OCI-M1 (cell line): ENCODE results near the gene DPF1.

Experiments
- DNase-seq: peaks from one replicate; lab custom pipeline; 2025; lab: John Stamatoyannopoulos, UW

The DPF1 gene

DNA sequence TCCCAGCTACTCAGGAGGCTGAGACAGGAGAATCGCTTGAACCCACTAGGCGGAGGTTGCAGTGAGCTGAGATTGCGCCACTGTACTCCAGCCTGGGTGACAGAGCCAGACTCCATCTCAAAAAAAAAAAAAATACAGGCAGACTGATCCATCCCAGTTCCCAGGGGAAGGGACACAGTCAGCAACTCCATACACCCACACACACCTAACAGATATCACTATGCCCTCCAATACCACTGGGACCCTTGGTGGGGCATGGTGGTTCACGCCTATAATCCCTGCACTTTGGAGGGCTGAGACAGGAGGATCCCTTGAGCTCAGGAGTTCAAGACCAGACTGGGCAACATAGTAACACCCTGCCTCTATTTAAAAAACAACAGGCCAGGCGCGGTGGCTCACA, 2.6 kb downstream of the DPF1 start:
- DNase-seq: no peak

DNA sequence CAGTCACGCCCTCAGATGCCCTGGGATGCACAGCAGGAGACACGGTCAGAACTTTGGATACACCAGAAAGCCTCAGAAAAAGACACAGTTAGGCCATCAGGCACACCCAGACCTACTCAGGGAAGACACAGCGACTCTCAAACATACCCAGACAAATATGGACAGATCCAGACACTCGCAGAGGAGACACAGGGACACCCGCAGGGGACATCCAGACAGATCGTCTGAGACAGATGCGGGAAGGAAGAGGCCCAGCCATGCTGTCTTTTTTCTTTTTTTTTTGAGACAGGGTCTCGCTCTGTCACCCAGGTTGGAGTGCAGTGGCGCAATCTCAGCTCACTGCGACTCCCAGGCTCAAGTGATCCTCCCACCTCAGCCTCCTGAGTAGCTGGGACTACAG, 4.8 kb downstream of the DPF1 start:
- no peak for DNase-seq

DNA sequence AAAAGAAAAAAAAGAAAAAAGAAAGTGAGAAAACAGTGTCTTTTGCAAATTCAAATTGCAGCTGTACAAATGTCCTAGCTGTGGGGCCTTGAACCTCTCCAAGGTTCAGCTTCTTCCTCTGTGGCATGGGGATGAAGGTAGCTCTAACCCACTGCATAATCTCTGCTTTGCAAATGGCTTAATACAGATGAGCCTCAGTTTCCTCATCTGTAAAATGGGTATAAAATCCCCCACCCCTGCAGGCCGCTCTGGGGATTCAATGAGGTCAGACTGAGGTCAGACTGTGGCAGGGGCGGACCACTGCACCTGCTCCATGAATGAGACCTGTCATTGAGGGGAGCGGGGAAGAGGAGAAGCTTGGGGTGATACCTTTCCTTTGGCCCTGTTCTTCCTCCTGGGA, 5.8 kb downstream of the DPF1 start:
- DNase-seq: no peak

DNA sequence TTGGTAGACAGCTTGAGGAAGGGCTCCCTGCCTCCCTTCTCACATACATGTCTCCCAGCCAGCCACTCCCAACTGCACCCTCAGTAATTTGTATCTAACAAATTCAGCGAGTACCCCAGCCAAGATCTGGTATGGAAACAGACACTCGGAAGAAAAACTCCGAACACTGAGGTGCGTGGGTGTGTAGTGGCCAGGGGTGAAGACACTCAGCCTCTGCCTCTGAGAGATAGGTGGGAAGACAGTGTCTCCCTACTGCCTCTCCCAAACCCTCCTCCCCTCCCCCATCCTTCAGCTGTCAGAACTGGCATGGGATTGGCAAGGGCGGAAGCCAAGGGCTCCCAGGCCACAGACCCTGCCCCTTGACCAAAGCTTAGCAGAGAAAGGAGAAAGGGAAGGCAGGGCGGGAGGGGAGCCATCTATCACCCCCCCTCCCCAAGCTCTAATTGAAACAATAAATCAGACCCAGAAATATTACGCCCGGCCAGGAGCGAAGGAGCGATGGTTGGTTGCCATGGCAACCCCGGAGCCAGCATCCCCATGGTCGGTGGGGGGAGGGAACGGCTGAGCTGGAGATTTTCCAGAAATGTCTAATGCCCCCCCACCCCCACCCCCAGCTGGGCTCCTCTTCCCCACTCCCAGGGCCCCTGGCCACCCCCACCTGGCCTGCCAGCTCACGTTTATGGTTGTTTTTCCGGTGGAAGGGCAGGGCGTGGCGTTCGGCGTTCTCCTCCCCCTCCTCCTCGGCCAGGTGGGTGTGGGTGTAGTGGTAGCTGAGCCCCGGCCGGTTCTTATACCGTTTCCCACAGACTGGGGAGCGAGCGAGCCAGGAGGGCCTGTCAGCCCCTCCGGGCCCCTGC, 7.0 kb downstream of the DPF1 start:
- no peak for DNase-seq

DNA sequence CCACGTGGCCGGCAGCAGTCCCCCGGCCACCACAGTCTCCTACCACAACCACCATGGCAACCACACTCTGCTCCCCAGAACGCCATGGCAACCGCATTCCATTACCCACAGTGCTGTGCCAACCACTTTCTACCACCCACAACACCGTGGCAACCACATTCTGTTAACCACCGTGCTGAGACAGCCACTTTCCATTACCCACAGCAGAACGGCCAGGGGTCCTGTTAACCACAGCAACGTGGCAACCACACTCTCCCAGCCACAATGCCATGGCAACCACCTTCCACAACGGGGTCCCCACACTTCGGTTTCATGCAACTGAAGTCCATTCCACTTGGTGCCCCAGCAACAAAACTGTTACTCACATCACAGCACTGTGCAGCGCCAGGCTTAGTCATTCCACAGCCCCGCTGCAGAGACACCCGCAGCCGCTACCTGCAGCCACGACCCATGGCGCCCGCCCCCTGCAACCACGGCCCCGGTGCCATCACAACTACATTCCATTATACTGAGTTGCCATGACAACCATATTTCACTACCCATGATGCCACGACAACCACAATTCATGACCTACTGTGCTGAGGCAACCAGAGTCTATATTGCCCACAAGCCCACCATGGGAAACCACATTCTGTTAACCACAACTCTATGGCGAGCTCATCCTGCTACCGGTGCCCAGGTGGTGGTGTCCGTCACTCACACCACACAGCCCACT, 10.0 kb downstream of the DPF1 start:
- DNase-seq: no peak

DNA sequence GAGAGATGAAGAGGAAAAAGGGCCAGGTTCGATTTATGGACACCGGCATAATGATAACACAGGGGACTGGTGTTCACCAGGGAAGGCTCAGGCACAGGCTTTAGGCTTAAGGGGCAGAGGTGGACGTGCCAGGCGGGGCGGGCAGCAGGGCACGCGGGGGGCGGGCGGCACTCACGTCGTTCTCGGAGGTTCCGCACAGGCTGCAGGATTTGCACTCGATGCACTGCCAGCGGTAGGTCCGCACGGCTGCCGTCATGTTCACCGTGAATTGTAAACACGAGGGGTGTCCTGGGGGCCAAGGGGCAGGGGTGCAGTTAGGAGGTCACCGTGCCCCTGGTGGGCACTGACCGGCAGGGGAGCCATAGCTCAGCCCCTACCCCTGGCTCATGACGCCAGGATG, 10.6 kb downstream of the DPF1 start:
- no peak for DNase-seq

DNA sequence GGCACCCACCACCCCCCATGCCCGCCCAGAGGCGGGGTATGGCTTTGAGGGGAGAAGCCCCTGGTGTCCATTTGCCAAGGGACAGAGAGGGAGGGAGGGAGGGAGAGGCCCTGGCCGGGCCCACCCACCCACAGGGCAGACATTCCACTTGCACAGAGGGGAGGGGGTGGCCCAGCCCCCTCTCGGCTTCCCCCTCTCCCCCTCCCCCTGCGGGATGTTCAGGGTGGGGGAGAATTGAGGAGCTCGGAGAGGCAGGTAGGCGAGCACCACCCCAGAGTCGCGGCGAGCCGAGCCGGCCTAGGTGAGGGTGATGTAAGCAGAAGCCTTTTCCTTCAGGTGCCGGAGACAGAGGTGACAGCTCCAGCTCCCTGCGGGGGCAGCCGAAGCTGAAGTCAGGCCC, 12.3 kb downstream of the DPF1 start:
- DNase-seq: no peak

DNA sequence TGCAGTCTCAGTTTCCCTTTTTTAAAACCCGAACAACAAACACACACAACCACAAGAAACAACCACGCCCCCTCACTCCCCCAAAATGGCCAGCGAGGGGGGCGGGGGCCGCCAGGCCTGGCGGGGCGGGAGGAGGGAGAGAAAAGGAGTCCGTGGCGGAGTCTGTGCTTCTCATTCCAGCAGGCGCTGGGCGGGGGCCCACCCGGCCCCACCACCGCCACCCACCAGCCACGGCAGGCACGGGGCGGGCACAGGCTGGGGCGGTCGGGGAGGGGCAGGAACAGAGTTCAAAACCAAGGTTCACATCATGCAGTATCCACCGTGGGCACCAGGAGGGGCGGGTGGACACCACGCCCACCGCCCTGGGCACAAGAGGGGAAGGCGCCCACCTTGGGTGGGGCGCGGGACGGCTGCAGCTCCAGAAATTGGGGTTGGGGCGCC, 12.9 kb downstream of the DPF1 start:
- no peak for DNase-seq

DNA sequence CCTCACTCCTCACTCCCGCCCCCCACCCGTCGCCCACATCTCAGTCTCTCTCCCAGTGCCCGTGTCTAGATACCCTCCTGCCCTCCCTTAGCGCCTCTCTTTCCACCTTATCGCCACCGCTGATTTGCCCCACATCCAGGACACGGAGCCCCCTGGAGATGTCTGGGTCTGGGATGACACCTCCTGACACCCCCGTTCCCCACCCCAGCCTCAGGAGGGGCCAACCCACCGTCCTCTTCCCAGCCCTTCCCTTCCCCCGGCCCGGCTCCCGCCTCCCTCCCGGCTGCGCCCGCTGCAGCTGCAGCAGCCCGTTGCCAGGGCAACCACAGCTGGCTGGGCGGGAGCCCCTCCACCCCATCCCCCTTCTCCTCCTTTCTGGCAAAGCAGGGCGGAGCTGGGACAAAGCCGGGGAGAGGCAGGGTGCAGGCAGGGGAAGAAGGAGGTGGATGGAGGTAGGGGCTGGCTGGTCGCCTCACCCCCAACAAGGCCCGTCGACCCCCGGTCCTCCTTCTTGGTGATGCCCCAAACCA, 13.5 kb downstream of the DPF1 start:
- DNase-seq: no peak

DNA sequence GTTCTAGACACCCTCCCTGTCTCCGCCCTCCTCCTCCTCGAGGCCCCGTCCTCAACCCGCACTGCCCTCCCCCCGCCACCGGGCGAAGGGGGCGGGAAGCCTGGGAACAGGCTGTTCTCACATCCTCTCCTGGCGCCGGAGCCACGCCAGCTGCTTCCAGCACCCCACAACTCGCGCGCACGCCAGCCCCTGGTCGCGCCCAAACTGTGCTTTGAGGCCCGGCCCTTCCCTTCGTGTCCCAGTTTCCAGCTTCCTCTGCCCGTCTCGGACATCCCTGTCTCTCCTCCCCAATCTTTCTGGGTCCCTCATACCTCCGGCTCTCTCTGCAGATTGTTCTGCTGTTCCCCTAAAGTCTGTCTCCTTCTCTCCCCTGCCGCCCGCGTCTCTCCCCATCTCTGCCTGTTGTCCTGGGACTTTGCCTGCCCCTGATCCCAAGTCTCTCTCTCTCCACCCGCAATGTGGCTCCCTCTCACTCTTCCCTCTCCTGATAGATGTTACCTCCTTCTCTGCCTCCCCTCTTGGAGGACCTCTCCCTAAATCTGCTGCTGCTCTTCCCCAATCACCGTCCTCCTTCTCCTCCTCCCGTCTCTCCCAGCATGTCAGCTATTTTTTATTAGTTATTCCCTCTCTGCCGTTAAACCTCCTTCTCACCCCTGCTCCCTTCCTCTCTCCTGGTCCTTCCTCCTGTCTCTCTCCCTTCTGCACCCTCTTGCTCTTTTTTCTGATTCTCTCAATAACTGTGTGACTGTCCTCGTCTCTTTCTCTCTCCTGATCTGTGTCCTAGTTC, 14.2 kb downstream of the DPF1 start:
- no peak for DNase-seq

DNA sequence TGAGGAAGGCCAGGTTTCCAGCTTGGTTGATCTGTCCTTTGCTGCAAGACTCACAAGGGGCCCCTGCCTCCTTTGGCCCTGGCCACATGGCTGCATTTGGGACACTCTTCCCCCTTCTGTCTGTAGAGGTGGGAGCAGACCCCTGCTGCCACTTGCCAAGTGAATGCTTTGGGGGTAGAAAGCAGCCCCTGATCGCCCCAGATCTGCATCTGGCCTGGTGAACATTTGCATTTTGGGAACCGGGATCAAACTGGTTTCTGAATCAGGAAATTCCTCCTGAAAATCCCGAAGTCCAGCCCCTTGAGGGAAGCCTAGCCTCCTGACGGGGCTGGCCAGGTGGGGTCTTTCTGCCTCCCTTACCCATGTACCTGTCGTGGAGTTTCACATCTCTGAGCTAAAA, 14.9 kb downstream of the DPF1 start:
- no peak for DNase-seq

DNA sequence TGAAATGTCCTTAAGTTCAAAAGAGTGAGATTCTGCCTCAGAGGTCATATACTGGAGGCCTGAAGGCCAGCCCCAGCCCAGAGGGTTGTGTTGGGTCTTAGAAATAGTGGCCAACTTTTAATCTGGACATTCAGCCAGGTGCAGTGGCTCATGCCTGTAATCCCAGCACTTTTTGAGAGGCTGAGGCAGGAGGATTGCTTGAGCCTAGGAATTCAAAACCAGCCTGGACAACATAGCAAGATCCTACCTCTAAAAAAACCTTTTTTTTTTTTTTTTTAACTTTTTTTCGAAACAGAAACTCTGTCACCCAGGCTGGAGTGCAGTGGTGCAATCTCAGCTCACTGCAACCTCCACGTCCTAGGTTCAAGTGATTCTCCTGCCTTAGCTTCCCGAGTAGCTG, 15.5 kb downstream of the DPF1 start:
- DNase-seq: no peak

DNA sequence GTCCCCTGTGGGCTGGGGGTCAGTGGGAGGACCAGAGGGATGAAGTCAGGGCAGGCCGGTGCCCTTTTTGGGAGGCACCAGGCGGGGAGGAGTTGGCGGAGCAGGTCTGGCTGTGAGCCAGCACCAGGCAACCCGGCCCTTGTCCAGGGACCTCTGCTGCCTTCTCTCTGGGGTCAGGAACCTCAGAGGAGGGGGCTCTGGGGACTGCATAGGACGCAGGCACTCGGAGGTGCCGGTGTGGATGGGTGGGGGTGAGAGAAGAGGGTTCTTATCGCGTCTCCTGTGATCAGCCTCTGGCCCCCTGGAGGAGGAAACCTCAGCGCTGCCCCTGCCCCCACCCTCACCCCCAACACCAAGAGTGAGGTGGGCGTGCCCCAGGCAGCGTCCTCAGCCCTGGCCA, 16.5 kb downstream of the DPF1 start:
- DNase-seq: no peak

DNA sequence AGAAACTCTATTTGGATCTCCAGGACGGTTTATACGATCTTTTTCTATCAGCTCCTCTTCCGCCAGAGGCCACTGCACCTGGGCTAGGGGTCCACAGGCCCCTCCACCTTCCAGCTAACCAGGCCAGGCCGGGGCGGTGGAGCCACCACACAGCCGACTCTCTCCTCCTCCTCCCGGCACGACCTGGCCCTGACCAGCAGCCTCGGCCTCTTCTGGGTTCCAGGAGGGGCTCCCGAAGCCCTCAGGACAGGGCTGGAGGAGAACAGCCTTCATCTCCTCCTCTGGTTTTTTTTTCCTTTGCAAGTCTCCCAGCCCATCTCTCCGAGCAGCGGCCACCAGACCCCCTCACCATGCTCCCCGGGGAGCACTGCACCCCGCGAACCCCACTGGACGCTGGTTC, 17.1 kb downstream of the DPF1 start:
- no peak for DNase-seq

DNA sequence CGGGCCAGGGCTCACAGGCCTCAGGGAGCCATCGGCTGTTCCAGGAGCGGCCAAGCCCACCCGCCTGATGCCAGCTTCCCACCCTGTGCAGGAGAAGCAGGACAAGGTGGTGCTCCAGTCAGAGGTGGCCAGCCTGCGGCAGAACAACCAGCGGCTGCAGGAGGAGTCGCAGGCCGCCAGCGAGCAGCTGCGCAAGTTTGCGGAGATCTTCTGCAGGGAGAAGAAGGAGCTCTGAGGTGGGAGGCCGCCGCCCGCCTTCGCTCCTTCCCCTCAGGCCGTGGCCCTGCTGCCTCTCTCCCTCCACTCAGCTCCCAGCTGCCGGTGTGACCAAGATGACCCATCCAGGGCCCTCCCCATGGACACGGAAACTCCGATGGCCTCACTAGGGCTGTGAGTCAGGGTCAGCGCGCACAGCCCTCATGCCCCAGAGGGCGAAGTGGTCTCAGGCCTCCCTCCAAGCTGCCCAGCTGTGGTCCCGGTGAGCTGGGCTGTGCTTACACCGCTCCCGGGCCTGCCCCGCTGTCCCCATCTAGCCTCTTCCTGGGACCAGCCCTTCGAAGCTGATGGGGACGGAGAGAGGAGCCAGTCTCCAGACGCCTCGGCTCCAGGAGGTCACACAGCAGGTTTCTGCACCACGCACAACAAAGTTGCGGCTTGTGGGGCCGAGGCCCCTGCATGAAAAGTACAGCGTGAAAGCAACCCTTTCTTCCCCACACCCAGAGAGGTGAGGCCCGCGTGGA, 17.8 kb downstream of the DPF1 start:
- no peak for DNase-seq

DNA sequence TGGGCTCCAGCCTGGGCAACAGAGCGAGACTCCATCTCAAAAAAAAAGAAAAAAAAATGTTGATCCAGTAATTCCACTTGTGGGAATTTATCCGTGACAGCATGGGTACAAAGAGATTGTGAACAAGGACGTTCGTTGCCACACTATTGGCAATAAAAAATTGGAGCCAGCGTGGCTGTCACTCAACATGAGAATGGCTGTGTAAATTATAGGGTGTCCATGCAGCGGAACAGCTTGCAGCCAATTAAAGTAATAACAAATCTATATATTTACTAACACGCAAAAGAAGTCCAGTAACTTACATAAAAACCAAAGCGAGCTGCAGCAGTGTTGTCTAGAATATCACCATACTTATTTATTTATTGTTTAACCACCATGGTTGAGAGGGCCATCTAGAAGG, 19.3 kb downstream of the DPF1 start:
- no peak for DNase-seq

DNA sequence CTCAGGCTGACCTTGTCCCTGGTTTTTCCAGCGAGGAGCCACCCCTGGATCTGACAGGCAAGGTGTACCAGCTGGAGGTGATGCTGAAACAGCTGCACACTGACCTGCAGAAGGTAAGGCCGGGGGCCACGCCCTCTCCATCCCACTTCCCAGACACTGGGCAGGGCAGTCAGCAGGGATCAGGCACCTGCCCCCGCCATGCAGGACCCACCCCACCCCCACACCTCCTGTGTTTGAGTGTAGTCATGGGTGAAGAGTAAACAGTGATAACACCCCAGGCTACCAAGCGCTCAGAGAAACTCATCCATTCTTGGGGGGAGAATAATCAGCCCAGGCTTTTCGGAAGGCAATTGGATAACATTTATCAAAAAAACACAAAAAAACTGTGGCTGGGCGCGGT, 19.9 kb downstream of the DPF1 start:
- no peak for DNase-seq

DNA sequence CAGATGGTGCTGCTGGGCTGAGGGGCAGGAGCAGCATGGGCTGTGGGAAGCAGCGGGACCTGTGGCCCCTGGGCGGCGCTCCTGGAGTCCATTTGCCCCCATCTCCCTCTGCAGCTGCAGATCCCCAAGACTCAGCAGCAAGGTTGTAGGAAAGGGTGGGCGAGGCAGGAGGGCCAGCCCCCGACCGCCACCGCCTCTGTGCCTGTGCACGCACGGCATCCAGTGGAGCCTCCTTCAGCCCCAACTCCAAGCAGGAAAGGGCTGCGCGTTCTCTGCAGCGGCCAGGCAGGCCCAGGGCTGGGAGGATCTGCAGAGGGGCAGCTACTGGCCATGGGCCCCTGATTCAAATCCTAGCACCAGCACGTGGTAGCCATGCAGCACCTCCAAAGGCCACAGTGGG, 20.8 kb downstream of the DPF1 start:
- no peak for DNase-seq

DNA sequence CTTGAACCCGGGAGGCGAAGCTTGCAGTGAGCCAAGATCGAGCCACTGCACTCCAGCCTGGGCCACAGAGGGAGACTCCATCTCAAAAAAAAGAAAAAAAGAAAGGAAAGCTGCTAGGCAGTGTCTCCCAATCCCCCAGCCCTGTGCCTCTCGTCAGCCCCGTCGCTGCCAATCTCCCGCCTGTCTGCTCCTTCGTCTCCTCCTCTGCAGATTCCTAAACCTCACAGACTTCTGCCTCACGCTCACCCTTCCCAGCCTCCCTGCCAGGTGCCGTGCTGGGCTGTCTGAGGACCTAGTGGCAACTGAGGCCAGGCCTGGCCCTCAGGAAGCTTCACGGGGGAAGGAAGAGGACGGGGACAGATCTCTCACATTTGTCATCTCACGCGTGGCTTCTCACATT, 21.5 kb downstream of the DPF1 start:
- DNase-seq: no peak

DNA sequence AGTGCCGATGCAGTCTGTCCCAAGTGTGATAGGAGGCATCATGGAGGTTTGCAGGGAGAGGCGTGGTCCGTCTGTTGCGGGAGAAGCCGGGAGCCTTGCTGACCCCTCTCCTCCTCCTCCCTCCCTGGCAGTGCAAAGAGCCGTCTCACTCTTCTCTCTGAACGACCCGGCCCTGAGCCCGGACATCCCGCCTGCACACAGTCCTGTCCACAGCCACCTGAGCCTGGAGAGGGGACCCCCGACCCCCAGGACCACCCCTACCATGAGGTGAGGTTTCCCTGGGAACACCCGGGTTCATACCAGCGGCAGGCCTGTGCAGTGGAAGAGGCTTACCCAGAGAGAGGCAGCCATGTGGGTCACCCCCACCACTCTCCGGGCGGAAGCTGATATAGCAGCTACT, 22.3 kb downstream of the DPF1 start:
- no peak for DNase-seq

DNA sequence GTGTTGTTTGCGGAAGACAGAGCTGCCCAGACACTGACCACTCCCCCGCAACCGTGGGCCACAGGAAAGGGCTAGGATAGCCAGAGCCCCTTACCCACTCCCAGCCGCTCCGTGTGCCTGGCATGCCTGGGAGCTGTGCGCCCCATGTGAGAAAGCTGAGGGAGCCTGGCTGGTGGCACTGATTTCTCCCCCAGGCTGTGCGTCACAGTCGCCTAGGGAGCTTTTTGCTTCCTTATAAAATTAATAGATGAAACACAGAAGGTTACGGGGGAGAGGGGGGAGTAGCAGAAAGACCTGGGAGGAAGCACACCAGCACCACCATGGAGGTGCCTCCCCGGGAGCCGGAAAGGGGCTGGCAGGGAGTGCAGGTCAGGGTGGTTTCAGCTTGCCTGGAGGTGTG, 24.7 kb downstream of the DPF1 start:
- DNase-seq: no peak
